Kidney epithelial cell (primary cell): ENCODE data around the gene PCDH20. TPM values are rescaled to one million over a fixed set of nuclear protein-coding genes. Genes with fewer than 3 reads are reported as not detected.

Experiments
- DNase-seq: peaks from one replicate; pipeline ENCODE4 v3.0.0-alpha.2; 2010; ENCODE audit warnings: low read depth
- H3K27me3 ChIP-seq: 2 replicates; pipeline ENCODE4 v1.6.0; 2011; ENCODE audit warnings: low read length; ENCODE audit not compliant: control insufficient read depth, insufficient read depth
- H3K36me3 ChIP-seq: 2 replicates; pipeline ENCODE4 v1.5.1; 2011; ENCODE audit warnings: low read length; ENCODE audit not compliant: control insufficient read depth, insufficient read depth
- H3K4me3 ChIP-seq: 2 replicates; pipeline ENCODE4 v1.5.1; 2011; ENCODE audit warnings: low read depth, mild to moderate bottlenecking, control low read depth, low read length
- CTCF ChIP-seq: IDR thresholded peaks from 2 replicates; pipeline ENCODE4 v1.5.1; 2011; ENCODE audit warnings: mild to moderate bottlenecking, moderate library complexity, low read length, control low read depth, inconsistent platforms; ENCODE audit not compliant: insufficient read depth, poor library complexity, severe bottlenecking
- total RNA-seq: library from RNA; depleted of rRNA; stranded (reverse); fragments of >200 nt; gene quantifications from 2 replicates; pipeline ENCODE4 v1.2.3, GENCODE V29; 2015

The PCDH20 gene
- total RNA-seq, 1 donor from 2014 or later: 1.6 TPM

DNA sequence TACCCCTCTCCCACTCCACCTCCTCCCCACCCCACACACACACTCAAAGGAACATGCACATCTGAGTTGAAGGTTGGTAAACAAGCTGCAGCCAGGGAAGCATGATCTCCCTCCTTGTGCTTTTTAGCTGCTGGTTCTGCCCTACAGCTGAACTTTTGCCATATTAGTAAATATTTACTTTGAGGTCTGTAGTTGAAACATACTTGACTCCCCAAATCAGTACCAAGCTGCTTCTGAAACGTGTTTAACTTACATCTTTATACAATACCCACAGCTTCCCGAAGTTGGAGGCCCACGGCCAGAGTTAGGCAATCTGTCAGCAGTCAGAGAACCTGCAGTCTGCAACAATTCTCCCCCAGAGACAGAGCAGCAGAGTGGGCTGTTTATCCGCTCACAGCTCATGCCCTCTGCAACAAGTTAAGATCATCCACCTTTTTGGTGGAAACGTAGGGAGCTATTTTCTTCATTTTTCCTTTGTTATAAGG is 1.5 kb upstream of the PCDH20 start:
- Histone ChIP-seq H3K4me3 (no peak overlapping the region), H3K36me3 (no peaks in the 10 kb centered on the region), H3K27me3 (peaks cover 4% of the 10 kb centered on the region)
- no peak for TF ChIP-seq CTCF
- no peak for DNase-seq

DNA sequence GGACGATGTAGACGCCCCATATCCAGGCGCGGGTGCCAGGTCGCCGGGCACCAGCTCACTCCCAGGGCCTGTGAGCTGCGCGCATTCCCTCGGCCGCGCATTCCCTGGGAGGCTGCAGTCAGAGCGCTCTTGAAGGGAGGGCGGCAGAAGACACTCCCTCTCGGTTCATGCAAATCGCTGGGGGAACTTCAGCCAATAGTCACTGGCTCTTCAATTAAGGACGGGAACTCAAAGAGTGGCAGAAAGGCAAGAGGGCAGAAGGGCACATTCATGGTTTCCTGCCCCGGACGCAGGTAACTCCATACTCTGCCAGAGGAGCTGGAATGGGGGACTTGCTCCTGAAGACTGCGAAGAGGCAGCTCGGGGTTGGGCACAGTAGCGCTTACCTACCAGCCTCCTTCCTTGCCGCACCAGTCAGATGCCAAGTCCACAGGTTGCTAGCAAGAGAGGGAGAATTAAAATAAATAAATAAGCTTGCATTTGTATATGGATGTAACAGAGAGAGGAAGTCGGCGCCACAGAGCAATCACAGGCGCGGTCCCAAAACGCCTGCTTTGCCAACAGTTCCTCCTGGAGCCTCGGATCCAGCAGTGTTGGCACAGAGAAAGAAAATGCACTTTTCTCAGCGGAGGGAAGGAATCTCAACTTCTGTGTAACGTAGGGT is 459 bp downstream of the PCDH20 start:
- Histone ChIP-seq H3K36me3 (no peaks in the 10 kb centered on the region), H3K27me3 (peaks cover 4% of the 10 kb centered on the region), H3K4me3 (peak overlapping the region; percentile 48)
- DNase-seq: peak; percentile 57
- no peak for TF ChIP-seq CTCF

- H3K4me3 ChIP-seq: peak overlapping the region; percentile 48
- no peaks in the 10 kb centered on the region for H3K36me3 ChIP-seq
- DNase-seq: no peak
- no peak for TF ChIP-seq CTCF
- H3K27me3 ChIP-seq: peaks cover 4% of the 10 kb centered on the region
These were observed 977 bp downstream of the PCDH20 start for GRCh38 chr13:61414686-61415057.

GRCh38 chr13:61413572-61414535 is 1.8 kb downstream of the PCDH20 start:
- Histone ChIP-seq H3K36me3 (no peaks in the 10 kb centered on the region), H3K4me3 (peak overlapping the region; percentile 48), H3K27me3 (peaks cover 4% of the 10 kb centered on the region)
- no peak for DNase-seq
- no peak for TF ChIP-seq CTCF

DNA sequence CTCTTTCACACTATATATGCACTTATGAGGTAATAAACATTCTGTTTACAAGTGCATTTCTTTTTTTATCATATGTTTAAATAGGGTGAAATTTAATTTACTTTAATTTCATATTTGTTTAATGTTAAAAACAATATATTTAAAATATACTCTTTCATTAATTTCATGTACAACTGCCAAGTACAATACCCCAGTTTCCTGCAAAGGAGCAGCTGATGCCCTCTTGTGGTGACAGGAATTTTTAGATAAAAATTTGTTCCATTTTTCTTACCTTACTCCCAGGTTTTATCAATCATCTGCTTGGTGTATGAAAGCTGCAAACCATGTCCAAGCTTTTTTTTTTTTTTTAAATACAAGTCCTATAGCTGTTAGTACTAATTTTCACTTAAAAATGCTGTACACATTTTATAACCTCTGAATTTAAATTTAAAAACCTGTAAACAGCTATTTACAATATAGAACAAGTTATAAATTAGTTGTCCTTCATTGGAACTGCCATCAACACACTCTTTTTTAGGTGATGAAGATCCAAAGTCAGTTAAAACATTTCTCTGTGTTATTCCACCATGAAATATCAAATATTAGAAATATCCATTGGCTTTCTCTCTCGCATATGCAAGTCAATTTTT is 4.9 kb downstream of the PCDH20 start:
- no peaks in the 10 kb centered on the region for H3K36me3 ChIP-seq
- TF ChIP-seq CTCF: peak; percentile 69
- no peak overlapping the region for H3K4me3 ChIP-seq
- H3K27me3 ChIP-seq: peaks cover 4% of the 10 kb centered on the region
- DNase-seq: no peak
